GM15510 (cell line): ENCODE data around the gene SAMD4B.

Experiments used
- POLR2A ChIP-seq: IDR thresholded peaks from 3 replicates; pipeline ENCODE4 v1.6.1; 2011; ENCODE audit warnings: borderline replicate concordance; ENCODE audit not compliant: insufficient read length; ENCODE audit errors: extremely low read depth

The SAMD4B gene

DNA sequence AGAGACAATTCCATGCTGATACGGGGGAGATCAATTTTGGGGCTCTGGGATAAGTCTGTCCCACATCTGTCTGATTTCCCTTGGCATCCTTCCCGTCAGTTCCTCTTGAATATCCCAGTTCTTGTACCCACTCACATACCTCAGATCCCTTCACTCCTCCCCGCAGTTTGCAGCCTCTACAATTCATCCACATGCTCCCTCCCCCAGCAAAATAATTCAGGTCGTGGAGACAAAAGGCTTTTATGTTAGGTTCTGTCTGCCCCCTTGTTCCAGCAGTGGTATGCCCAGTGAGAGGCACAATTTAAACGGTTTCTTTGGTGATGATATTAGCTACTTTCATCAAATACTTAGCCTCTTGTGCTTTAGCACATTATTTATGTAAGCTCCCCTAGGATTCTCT is 83.9 kb downstream of the SAMD4B start:
- TF ChIP-seq POLR2A, result no peak

DNA sequence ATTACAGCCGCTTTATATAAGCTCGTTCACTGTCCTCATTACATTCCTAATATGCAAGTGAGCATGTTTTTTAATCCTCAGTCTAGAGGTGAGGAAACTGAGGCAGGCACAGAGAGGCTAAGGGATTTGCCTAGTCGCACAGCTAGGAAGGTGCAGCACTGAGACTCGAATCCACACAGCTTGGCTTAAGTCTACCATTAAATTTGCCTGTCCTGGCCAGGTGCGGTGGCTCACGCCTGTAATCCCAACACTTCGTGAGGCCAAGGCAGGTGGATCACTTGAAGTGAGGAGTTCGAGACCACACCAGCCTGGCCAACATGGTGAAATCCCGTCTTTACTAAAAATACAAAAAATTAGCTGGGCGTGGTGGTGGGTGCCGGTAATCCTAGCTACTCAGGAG is 85.5 kb downstream of the SAMD4B start:
- TF ChIP-seq POLR2A, result no peak

DNA sequence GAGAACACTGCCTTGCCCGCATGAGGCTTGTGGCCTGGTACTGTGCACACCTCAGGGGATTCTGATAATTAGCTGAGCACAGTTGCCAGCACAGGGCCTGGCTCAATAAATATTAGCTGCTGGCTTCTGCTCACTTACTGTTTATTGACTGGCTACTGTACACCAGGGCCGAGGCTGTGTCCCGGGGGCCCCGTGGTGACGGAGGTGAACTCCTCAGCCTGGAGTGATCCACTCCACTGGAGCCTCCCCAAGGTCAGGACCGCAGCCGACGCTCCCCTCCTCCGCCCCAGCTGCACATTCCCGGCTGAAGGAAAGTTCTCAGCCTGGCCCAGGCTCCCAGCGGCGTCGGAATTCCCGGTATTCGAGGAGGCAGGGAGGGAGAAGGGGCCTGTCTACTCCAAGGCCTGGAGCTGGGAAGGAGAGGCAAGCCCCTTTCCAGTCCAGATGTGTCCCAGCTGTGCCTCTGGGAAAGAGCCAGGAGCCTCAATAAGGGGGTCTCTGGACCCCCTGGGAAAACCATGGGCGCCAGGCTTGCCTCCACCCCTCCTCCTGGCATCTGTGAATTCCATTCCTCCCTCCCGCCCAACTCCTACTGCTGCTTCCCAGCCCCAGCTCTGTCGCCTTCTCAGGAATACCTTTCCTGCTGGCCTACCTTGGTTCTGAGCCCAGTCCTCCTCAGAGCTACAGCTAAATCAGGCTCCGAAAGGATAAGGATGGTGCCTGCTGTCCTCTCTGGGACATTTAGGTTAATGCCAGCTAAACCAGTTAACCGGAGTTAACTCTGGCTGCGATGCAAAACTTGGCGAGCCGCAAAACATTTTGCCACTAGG is 86.3 kb downstream of the SAMD4B start:
- no peak for TF ChIP-seq POLR2A

DNA sequence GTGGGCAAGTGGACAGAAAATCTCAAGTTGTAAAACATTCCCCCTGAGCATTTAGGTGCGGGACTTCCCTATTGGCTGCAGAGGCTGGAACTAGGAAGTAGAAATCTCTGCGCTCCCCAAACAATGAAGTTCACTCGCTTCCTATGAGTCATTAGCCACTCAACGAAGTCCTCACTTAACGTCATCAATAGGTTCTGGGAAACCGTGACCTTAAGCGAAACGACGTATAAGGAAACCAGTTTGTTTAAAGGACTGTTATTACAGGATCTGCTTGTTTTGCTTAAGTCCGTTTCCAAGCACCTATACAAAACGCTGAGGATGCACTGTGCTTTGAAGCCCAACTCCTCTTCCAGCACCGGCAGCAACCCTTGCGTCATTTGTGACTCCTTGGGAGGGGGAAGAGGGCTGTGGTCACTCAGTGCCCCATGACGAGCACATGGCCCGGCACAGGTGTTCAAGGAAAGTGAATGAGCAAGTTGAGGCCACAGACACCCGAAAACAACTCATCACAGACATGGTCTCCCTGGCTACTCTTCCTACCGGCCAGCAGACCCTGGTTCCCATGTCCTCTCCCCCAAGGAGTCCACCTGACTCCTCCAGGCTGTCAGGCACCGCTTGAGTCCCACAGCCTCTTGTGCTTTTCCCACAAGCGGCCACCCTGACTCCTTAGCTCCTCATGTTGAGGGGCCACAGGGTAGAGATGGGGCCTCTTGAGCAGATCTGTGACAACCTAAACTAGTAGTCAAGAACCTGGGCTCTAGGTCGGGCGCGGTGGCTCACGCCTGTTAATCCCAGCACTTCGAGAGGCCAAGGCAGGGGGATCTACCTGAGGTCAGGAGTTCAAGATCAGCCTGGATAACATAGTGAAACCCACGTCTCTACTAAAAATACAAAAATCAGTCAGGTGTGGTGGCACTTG is 88.7 kb downstream of the SAMD4B start:
- no peak for TF ChIP-seq POLR2A

DNA sequence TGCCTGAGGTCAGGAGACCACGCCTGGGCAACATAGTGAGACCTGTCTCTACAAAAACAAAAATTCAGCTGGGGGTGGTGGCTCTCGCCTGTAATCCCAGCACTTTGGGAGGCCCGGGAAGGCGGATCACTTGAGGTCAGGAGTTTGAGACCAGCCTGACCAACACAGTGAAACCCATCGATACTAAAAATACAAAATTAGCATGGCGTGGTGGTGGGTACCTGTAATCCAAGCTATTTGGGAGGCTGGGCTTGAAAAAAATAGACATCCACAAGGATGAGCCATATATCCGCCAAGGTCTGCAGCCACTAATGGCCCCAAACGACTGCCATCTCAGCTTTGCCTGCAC is 90.4 kb downstream of the SAMD4B start:
- TF ChIP-seq POLR2A, result no peak

DNA sequence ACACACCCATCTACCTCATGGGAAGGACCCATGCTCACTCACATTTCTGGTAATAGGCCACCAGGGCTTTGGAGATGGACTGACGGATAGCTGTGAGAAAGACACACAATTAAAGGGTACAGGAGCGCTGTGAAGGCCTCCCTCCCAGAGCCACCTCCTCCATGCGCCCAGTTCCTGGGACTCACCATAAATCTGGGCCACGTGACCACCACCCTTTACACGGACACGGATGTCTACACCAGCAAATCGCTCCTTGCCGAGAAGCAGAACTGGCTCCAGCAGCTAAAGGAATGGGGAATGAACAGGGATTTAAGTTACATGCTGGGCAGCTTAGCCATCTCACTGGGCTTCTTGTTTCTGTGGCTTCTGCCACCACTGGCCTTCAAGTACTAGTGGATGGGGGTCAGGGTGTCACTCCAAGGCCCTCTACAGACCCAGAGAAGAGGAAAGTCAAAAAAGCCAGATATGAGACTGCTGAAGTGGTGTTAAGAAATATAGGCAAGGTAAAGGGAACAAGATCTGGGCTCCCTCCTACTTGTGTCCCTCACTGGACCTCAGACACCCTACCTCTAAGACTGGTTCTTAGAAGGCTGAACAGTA is 91.4 kb downstream of the SAMD4B start:
- no peak for TF ChIP-seq POLR2A

DNA sequence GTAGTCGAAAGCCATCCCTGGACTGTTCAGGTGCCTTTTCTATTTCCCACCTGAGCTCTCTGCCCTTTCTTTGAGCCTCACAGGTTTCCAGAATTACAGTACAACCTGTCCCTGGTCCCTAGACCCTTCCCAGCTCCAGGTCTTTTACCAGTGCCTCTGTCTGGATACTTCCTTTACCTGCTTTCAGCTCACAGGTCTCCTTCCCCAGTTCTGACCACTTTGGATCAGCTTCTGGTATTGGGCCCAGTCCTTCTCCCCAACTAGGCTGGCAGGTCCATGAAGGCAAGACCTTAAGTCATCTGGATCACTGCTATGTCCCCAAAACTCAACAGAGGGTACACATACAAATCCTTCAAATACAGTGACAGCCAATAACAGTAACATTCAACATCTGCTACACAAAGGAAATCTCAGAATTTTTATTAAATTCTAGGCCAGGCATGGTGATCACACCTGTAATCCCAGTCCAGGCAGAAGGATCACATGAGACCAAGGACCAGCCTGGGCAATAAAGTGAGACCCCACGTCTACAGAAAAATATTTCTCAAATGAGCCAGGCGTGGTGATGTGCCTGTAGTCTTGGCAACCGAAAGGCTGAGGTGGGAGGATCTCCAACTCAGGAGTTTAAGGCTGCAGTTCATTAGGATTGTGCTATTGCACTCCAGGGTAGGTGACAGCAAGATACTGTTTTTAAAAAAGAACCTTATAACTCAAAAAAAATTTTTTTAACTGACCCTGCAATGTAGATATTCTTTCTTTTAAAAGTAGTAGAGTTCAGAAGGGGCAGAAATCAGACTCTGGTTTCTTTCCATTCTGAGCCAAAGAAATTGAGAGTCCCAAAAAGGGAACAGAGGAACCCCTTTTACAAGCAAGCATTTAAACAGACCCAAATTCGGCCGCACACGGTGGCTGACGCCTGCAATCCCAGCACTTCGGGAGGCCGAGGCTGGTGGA is 92.2 kb downstream of the SAMD4B start:
- TF ChIP-seq POLR2A, result no peak
